HL-60 (cell line): ENCODE data around the gene PLCH2.

ENCODE experiments used
- DNase-seq, 2 experiments: peaks; one replicate each; pipeline ENCODE4 v3.0.0-alpha.2; 2010 to 2020; ENCODE audit warnings: low read depth in 1 of 2, low spot score in 1 of 2
- H3K27ac ChIP-seq: fragments of 250-450 bp; sonication (Bioruptor Pico); replicated peaks from 2 replicates; pipeline ENCODE4 v1.5.1; 2020; ENCODE audit warnings: mild to moderate bottlenecking, moderate library complexity
- H3K27me3 ChIP-seq: fragments of 250-450 bp; sonication (Bioruptor Pico); 2 replicates; pipeline ENCODE4 v1.5.1; 2021; ENCODE audit warnings: mild to moderate bottlenecking, moderate library complexity; ENCODE audit not compliant: insufficient read depth, poor library complexity, severe bottlenecking
- H3K4me3 ChIP-seq: replicated peaks from 2 replicates; pipeline ENCODE4 v1.5.1; 2011; ENCODE audit warnings: mild to moderate bottlenecking, control low read depth, low read length; ENCODE audit not compliant: insufficient read depth
- CTCF ChIP-seq: IDR thresholded peaks from one replicate; pipeline ENCODE4 v1.5.1; 2011; ENCODE audit warnings: low read length, control low read depth, inconsistent platforms; ENCODE audit not compliant: insufficient read depth
- GABPA ChIP-seq: IDR thresholded peaks from 2 replicates; pipeline ENCODE4 v1.6.1; 2012; ENCODE audit warnings: low read depth
- POLR2AphosphoS5 ChIP-seq: IDR thresholded peaks from 2 replicates; pipeline ENCODE4 v1.6.1; 2012; ENCODE audit warnings: low read depth
- SPI1 ChIP-seq: IDR thresholded peaks from 2 replicates; pipeline ENCODE4 v1.6.1; 2012; ENCODE audit warnings: low read depth, mild to moderate bottlenecking, borderline replicate concordance
- TF ChIP-seq, protein P1 (sequence below): IDR thresholded peaks from 2 replicates; pipeline ENCODE4 v1.6.1; 2012; ENCODE audit warnings: low read depth; ENCODE audit not compliant: insufficient replicate concordance

Gene PLCH2

DNA sequence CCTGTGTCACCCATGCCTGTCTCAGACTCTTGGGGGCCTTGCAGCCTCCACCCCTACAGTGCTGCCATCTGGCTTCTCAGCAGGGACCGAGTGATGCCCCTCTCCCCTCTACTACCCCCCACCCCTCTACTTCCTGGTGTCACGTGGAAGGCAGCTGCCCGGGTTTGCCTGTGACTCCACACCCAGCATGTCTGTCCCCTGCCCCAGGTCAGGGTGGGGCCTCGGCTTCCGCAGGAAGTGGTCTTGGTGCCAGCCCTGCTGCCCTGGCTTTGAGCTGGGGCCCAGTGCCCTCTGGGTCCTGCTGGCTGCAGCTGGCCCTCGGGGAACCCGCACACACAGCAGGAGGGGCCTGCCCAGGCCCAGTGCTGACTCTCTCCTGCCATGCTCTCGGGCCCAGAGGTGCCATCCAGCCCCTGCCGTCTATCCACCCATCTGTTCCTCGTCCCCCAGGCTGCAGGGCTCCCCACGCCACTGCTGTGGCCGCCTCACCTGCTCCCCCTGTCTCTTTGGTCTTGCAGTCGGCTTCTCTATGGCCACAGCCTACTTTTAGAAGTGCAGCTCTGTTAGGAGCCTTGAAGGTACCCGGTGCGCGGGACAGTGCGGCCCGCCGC lies 24.0 kb downstream of the PLCH2 start:
- H3K4me3 ChIP-seq = no peak overlapping the region
- no peak overlapping the region for H3K27ac ChIP-seq
- no peak for DNase-seq
- TF ChIP-seq, protein P1, sequence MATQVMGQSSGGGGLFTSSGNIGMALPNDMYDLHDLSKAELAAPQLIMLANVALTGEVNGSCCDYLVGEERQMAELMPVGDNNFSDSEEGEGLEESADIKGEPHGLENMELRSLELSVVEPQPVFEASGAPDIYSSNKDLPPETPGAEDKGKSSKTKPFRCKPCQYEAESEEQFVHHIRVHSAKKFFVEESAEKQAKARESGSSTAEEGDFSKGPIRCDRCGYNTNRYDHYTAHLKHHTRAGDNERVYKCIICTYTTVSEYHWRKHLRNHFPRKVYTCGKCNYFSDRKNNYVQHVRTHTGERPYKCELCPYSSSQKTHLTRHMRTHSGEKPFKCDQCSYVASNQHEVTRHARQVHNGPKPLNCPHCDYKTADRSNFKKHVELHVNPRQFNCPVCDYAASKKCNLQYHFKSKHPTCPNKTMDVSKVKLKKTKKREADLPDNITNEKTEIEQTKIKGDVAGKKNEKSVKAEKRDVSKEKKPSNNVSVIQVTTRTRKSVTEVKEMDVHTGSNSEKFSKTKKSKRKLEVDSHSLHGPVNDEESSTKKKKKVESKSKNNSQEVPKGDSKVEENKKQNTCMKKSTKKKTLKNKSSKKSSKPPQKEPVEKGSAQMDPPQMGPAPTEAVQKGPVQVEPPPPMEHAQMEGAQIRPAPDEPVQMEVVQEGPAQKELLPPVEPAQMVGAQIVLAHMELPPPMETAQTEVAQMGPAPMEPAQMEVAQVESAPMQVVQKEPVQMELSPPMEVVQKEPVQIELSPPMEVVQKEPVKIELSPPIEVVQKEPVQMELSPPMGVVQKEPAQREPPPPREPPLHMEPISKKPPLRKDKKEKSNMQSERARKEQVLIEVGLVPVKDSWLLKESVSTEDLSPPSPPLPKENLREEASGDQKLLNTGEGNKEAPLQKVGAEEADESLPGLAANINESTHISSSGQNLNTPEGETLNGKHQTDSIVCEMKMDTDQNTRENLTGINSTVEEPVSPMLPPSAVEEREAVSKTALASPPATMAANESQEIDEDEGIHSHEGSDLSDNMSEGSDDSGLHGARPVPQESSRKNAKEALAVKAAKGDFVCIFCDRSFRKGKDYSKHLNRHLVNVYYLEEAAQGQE = no peak
- TF ChIP-seq SPI1 = no peak
- TF ChIP-seq GABPA = no peak
- TF ChIP-seq POLR2AphosphoS5 = no peak
- no peak for TF ChIP-seq CTCF
- peaks cover 10% of the 10 kb centered on the region for H3K27me3 ChIP-seq

DNA sequence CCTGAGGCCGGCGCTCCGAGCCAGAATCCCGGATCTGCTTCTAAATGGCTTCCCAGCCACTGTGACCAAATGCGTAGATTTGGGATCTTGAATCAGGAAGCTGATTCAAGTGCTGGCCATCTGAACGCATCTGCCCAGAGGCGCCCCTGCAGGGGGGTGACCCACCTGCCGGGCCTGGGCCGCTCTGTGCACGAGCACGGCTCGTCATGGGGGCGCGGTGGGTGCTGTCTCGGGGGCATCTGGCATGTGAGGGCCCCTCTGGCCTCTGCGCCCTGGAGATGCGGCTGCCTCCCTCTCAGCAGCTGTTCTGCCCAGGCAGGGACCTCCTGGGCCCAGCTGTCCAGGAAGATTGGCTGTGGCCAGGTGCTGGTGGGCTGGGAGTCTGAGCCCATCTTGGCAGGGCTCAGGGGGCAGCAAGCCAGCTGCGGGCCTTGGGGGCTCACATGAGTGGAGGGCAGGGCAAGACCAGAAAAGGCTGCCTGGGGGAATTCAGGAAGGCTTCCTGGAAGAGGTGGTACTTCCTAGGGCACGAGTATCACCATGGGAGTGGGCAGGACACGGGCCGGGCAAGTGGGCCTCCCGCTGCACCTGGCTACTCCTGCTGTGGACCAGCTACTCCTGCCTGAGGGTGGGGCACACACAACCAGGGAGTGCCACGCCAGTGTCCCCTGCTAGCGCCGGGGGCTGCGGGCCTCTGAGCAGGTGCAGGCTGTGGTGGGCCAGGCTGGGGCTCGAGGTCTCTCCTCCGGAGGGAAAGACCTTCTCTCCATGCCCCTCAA lies 25.1 kb downstream of the PLCH2 start:
- TF ChIP-seq GABPA (no peak), CTCF (no peak), POLR2AphosphoS5 (no peak), SPI1 (no peak)
- TF ChIP-seq, protein P1 = no peak
- DNase-seq = no peak
- H3K27ac ChIP-seq = no peak overlapping the region
- H3K4me3 ChIP-seq = no peak overlapping the region
- H3K27me3 ChIP-seq = peaks cover 10% of the 10 kb centered on the region

DNA sequence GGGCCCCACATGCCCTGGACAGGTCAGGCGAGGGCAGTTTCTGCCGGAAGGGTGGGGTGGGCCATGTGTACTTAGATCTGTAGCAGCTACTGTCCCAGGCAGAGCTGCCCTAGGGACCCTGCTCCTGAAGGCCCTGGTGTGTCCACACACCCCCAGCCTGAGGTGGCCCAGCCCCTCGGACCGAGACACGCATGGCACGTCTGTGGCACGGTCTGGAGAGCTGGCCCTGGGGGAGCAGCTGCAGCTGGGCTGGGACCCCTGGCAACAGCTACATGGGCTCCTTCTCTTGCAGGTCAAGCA lies 25.7 kb downstream of the PLCH2 start:
- Histone ChIP-seq H3K27ac (no peak overlapping the region), H3K4me3 (no peak overlapping the region), H3K27me3 (peaks cover 10% of the 10 kb centered on the region)
- DNase-seq = no peak
- no peak for TF ChIP-seq POLR2AphosphoS5
- no peak for TF ChIP-seq SPI1
- no peak for TF ChIP-seq GABPA
- TF ChIP-seq CTCF = no peak
- TF ChIP-seq, protein P1 = no peak
